Coronary artery (tissue), 2 donors: ENCODE data around the gene PTPRD.

Source experiments
- DNase-seq: peaks from one replicate; pipeline ENCODE4 v3.0.0-alpha.2; 2017; ENCODE audit warnings: low spot score
- H3K27ac ChIP-seq, 2 donors: fragments of 200-600 bp; sonication (generic); one replicate each; pipeline ENCODE4 v1.5.1; 2016 to 2019
- H3K4me3 ChIP-seq: fragments of 200-600 bp; sonication (generic); 2 replicates; pipeline ENCODE4 v1.5.1; 2016; ENCODE audit warnings: mild to moderate bottlenecking, moderate library complexity
- TF ChIP-seq, protein P1 (sequence below): fragments of 200-600 bp; sonication (generic); IDR thresholded peaks from one replicate; pipeline ENCODE4 v1.5.1; 2019; ENCODE audit warnings: antibody characterized with exemption

The PTPRD gene

DNA sequence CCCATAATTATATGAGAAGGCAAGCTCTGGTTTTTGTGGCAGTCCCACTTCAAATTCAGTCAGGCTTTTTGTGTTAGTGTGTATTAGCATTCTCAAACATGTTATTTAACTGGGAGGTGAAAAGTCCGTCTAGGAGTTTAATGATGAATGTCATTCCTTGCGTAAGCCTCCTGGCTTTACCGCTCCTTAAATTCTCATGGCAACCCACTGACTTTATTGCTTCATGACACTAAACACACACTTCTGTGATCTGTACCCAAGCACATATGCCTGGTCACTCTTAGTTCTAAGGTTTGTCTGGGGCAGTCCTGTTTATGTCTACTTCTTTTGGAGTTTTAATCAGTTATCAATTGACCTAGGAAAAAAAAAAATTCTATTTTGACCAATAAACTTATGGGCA, 2135.4 kb downstream of the PTPRD start:
- no peak for DNase-seq
- Histone ChIP-seq H3K4me3 (no peak overlapping the region), H3K27ac (no peak overlapping the region)
- TF ChIP-seq, protein P1, sequence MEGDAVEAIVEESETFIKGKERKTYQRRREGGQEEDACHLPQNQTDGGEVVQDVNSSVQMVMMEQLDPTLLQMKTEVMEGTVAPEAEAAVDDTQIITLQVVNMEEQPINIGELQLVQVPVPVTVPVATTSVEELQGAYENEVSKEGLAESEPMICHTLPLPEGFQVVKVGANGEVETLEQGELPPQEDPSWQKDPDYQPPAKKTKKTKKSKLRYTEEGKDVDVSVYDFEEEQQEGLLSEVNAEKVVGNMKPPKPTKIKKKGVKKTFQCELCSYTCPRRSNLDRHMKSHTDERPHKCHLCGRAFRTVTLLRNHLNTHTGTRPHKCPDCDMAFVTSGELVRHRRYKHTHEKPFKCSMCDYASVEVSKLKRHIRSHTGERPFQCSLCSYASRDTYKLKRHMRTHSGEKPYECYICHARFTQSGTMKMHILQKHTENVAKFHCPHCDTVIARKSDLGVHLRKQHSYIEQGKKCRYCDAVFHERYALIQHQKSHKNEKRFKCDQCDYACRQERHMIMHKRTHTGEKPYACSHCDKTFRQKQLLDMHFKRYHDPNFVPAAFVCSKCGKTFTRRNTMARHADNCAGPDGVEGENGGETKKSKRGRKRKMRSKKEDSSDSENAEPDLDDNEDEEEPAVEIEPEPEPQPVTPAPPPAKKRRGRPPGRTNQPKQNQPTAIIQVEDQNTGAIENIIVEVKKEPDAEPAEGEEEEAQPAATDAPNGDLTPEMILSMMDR: no peak

DNA sequence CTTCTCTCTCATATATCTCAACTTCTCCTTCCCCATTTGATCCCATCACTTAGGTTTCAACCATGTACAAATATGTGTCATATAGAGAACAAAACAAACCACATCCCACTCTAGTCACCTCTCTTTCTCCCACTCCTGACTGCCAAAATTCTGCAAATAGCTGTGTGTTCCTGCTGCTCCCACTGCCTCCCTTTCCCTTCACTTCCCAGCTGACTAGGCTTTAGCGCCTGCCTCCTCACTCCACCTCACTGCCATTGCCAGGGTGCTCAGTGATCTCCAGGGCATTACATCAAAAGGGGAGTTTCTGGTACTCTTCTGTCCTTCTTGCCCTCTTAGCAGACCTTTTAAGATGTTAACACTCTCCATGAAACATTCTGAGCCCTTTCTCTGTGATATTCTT, 2137.9 kb downstream of the PTPRD start:
- TF ChIP-seq, protein P1: no peak
- DNase-seq: no peak
- Histone ChIP-seq H3K27ac (no peak overlapping the region), H3K4me3 (no peak overlapping the region)

DNA sequence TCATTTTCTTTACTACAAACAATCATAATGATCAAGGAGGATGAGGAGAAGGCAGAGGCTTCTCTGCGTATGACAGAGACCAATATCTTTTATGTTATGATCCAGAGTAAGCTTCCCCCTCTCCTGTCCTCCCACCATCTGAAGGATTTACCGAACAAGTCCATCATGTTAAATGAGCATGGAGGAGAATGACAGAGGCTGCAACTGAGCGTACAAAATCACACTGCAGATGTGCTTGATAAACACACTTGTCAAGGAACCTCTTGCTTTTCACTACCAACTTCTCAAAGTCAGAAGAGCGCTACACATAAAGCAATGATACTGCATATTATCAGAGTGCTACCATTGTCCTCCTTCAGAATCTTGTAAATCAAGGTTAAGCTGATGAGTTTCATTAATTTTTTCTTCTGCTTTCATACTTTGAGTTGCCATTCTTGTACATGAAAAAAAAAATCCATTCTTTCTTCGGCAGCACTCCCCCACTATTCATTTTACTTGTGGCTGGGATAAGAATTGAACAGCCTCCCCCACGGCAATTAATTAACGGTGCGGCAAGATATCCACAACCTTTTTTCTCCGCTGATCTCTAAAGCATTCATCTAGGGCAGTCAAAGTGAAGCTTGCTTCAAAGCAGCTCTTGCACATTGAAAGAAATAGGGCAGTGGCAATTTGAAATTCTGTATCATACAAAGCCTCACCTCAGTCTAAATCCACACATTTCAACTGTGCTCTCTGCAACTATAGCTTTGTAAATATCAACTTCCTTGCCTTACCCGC, 2139.4 kb downstream of the PTPRD start:
- TF ChIP-seq, protein P1: no peak
- no peak overlapping the region for H3K27ac ChIP-seq
- H3K4me3 ChIP-seq: no peak overlapping the region
- no peak for DNase-seq

DNA sequence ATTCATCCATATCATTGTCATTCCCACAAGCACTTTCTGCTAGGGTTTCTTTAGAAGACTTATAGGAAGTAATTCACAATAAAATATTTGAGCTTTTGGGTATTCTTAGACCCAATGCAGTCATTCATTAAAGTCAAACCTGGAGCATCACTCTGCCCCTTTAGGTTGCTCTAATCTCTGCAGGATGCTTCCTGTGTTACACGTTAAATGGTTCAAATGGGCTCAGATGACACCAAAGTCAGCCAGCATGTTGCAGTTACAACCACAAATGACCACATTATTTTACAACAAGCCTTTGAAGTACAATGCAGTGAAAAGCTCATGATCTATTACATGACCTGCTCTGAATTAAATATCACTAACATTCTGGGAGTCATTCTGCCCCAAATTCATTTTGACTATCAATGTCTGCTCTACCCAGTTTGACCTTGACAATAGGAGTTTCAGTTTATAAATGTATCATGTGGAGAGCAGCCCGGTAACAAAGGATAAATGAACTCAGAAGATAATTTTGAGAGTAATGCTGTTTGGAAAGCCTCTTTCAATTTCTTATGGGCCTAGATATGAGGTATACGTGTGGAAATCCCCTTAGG, 2144.7 kb downstream of the PTPRD start:
- TF ChIP-seq, protein P1: no peak
- DNase-seq: no peak
- H3K4me3 ChIP-seq: no peak overlapping the region
- no peak overlapping the region for H3K27ac ChIP-seq

DNA sequence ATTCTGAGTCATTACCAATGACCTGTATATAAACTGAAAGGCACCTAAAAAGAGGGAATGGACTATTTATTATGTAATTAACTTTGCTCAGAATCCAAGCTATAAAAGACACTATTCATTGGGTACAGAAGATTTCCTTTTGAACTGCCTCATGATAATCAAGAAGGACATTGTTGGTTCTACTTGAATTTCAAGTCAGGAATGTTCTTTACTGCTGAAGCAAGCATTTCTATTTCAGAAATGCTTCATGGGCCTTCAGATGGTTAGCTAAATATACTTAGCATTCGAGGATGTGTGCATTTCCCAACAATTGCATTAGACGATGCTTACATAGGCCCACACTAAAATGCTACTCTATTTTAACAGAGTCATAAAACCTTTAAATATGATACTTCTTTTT, 2155.0 kb downstream of the PTPRD start:
- no peak overlapping the region for H3K4me3 ChIP-seq
- DNase-seq: no peak
- no peak overlapping the region for H3K27ac ChIP-seq
- TF ChIP-seq, protein P1: no peak

DNA sequence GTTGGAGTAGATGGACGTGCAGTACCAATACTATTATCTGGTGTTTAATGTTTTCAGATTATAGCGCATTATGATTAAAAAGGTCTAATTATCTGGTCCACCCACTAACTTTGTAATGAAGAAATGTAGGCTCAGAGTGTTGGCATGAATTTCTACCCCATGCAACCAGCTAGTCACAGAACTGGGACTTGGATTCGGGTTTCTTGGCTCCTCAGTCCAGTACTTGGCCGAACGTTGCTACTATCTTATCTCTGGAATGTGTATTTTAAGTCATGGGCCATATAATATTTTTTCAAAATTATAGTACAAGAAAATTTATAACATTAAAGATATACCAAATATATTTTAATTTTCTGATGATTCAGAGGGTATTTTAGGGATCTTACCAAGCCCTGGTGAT, 2155.7 kb downstream of the PTPRD start:
- H3K27ac ChIP-seq: no peak overlapping the region
- H3K4me3 ChIP-seq: no peak overlapping the region
- TF ChIP-seq, protein P1: no peak
- no peak for DNase-seq

DNA sequence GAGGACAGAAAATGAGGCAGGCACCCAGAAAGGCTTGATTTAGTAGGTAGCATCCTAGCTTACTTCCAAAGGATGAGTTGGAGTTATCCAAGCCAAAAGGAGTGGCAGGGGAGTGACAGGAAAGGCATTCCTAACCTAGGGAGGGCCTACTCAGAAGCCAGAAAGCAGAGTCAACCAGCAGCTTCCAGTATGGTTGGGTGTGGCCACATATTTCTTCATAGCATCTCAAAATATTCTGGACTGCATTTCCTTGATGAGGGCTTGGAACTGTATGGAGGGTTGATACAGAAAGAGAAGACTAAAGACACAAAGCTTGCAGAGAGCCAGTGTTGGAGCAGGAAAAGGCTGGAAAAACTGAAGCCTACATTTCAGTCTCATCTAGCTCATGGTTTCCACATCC, 2156.5 kb downstream of the PTPRD start:
- no peak for DNase-seq
- TF ChIP-seq, protein P1: no peak
- H3K4me3 ChIP-seq: no peak overlapping the region
- H3K27ac ChIP-seq: peak overlapping the region in 1 of 2 donors; percentile 30
